ENCODE results near the gene NPAS3. TPM values are rescaled to one million over a fixed set of nuclear protein-coding genes. Genes with fewer than 3 reads are reported as not detected.

The NPAS3 gene
- total and polyA plus RNA-seq, 8 donors, result 0.23 to 2.8 (median 1.4) TPM

- ATAC-seq (no peak), DNase-seq (no peak), FAIRE-seq (no peak)
- WGBS, 2 donors, result 8 to 18% methylated on average over 2 of the region's 2 CpGs
- H3K36me3 ChIP-seq, result no peaks in the 10 kb centered on the region
- TF ChIP-seq CTCF (IDR thresholded peaks at IDR 0.05), result no peak
- H3K27me3 ChIP-seq, result peaks cover 0 to 5% (median 0%) of the 10 kb centered on the region in 4 donors
- H3K27ac ChIP-seq, result no peak overlapping the region
- H3K4me1 ChIP-seq, result no peaks in the 10 kb centered on the region
- H3K9me3 ChIP-seq, result no peaks in the 10 kb centered on the region
- intact Hi-C loops (cut with DNase I), result no loop called here
- H3K4me3 ChIP-seq, result no peak overlapping the region
These were observed 873.9 kb downstream of the NPAS3 start for GRCh38 chr14:33812601-33813000.

DNA sequence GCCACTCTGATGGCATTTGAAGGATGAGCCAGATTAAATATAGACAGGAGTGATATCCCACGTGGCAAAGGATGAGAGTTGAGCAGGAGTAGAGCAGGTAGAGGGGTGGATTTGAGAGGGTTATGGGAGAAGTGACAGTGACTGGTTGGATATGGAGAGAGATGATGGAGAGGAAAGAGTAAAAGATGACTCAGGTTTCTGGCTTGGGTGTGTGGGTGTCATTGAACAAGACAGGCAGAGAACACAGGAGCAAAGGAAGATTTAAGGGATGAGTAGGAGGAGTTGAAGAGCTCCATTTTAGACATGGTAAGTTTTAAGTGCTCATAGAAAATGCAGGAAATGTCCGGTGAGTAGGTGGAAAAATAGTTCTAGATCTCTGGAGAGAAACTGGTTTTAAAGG, 875.3 kb downstream of the NPAS3 start:
- intact Hi-C loops (cut with DNase I), result no loop called here
- no peak for DNase-seq
- no peak for ATAC-seq
- FAIRE-seq, result no peak
- peaks cover 0 to 7% (median 0%) of the 10 kb centered on the region in 4 donors for H3K27me3 ChIP-seq
- 42 to 54% methylated on average over 2 of the region's 2 CpGs for WGBS, 2 donors
- no peaks in the 10 kb centered on the region for H3K4me1 ChIP-seq
- H3K4me3 ChIP-seq, result no peak overlapping the region
- no peak overlapping the region for H3K27ac ChIP-seq
- no peak for TF ChIP-seq CTCF (IDR thresholded peaks at IDR 0.05)
- no peaks in the 10 kb centered on the region for H3K9me3 ChIP-seq
- H3K36me3 ChIP-seq, result no peaks in the 10 kb centered on the region

DNA sequence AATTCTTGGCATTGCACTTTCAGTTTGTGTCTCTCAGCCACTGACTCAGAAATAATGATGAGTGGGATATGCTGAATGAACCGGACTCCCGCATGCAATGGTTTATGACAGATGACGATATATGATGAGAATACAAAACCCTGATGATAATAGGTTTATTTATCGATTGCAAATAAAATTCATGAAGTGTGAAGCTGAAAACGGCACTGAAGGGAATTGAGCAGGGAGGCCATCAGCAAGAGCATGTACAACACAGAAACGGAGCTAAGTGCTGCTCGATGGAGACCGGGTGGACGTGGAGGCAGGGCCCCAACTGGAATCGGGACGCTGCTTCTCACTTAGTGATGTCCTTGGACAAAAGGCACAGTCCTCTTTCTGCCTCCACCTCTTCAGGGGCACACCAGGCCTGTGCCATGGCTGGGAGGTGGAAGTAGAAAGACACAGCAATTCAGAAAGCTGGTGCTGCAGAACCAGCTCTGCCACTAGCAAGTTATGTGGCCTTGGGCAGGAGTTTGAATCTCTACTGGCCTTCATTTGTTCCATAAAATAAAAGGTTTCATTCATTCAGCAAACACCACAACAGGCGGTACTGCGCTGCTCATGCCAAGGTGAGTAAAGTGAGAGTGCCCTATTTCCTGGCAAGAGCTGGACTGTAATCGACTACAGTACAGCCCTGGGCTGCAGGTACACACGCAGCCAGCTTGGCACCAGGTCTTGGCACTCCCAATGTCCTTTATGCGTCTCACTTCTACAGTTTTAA, 895.2 kb downstream of the NPAS3 start:
- no peaks in the 10 kb centered on the region for H3K36me3 ChIP-seq
- TF ChIP-seq CTCF (IDR thresholded peaks at IDR 0.05), result no peak
- H3K9me3 ChIP-seq, result no peaks in the 10 kb centered on the region
- no peaks in the 10 kb centered on the region for H3K4me1 ChIP-seq
- DNase-seq (peak in 1 of 6 donors; percentile 17), ATAC-seq (peak in 1 of 4 donors; percentile 66), FAIRE-seq (no peak)
- H3K27ac ChIP-seq, result no peak overlapping the region
- no peak overlapping the region for H3K4me3 ChIP-seq
- H3K27me3 ChIP-seq, result no peaks in the 10 kb centered on the region
- intact Hi-C loops (cut with DNase I), result no loop called here
- 66 to 68% methylated on average over 16 of the region's 16 CpGs for WGBS, 2 donors

GRCh38 chr14:33834466-33835260, 896.0 kb downstream of the NPAS3 start:
- intact Hi-C loops (cut with DNase I), result loop anchor here in 1 of 3 donors (5.0 kb wide), 1 partner anchor 263 kb away; no protein-coding TSS in a partner anchor
- DNase-seq, result no peak
- ATAC-seq, result no peak
- no peaks in the 10 kb centered on the region for H3K36me3 ChIP-seq
- WGBS, 2 donors, result 68 to 76% methylated on average over 8 of the region's 8 CpGs
- H3K4me3 ChIP-seq, result no peak overlapping the region
- H3K27me3 ChIP-seq, result no peaks in the 10 kb centered on the region
- H3K9me3 ChIP-seq, result no peaks in the 10 kb centered on the region
- no peak for FAIRE-seq
- H3K27ac ChIP-seq, result no peak overlapping the region
- H3K4me1 ChIP-seq, result peaks cover 0 to 4% (median 0%) of the 10 kb centered on the region in 3 donors
- no peak for TF ChIP-seq CTCF (IDR thresholded peaks at IDR 0.05)

Measured in pancreas (tissue), 10 donors.